Stimulated activated CD4-positive, alpha-beta T cell treated with anti-CD3 and anti-CD28 coated beads, Interleukin-4, amount 100 ng/mL, for 24 hours (primary cell): ENCODE data around the gene NOTUM.

ENCODE experiments used
- DNase-seq: peaks from one replicate; pipeline ENCODE4 v3.0.0-alpha.2; 2020

NOTUM gene

GRCh38 chr17:81908793-81909192 is 52.2 kb downstream of the NOTUM start:
- no peak for DNase-seq

- no peak for DNase-seq
Measured at GRCh38 chr17:81907219-81908145, 53.5 kb downstream of the NOTUM start.

GRCh38 chr17:81906476-81907218 is 54.3 kb downstream of the NOTUM start:
- DNase-seq = no peak

GRCh38 chr17:81905993-81906392 is 55.0 kb downstream of the NOTUM start:
- DNase-seq = no peak

DNA sequence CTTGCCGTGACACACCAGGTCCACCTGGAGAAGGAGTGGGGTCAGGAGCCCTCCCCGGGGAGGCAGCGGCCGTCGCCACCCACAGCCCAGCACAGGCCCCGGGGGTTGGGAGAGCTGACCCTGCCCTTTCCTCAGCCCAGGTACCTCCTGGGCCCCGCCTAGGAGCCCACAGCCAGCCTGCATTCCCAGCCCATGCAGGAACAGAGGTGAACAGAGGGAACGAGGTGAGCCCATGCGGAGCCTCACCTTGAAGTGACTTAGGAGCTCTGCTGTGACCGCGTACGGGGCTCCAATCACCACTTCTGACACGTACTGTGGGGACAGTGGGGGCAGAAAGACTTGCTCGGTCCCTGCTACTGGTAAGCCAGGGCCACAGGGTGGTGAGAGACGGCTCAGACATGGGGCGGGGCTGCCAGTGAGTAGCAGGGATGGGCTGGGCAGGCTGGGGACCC is 55.5 kb downstream of the NOTUM start:
- DNase-seq = no peak

DNA sequence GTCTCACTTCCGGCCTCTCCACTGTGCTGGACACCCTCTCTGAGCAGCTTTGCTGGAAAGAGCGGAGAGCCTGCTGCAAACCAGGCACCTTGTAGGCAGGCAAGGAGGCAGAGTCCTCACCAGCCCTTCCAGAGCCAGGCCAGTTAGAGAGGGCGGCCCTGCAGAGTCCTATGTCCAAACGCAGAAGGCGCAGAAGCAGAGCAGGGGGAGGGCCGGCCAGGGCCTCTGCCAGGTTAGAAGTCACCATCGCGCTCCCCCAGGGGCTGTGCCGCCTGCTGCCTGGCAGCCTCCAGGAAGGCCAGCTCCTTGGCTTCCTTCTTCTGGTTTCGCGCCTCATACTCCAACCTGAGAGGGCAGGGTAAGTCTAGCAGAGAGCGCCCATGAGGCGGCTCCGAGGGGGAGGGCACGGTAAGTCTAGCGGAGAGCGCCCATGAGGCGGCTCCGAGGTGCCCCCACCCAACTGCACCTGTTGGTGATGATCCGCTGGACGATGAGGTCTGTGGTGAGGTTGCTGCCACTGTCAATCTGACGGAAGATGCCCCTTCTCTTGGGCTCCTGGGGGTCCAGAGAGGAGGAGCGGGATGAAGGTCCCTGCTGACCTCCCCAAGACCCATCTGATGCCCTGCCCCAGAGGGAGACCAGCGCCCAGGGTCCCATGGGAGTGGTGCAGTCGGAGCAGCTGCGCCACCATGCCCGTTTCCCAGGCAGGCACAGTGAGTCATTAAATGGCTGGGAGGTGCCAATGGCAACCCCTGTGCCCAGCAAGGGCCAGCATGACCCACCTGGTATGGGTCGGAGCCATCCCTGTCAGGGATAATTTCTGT is 56.2 kb downstream of the NOTUM start:
- no peak for DNase-seq

- no peak for DNase-seq
Measured at GRCh38 chr17:81903896-81904599, 56.9 kb downstream of the NOTUM start.

DNA sequence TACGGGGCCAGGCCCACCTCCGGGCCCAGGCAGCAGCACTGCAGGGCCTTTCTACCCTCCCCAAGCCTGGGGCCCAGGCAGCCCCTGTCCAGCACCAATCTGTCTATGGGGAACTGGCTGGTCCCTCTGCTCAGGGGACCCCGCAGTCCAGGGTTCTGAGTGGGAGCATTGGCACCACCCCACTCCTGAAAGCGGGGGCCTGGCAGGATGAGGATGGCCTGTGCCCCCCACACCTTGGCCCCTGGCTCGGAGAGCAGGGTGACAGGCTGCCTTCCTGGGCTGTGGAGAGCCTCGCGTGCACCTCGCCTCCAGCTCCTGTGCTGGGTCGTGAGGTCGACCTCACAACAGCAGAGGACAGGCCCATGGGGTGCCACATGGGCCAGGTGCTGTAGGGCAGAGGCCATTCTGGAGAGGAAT is 57.6 kb downstream of the NOTUM start:
- no peak for DNase-seq

- no peak for DNase-seq
Measured at GRCh38 chr17:81902653-81903414, 58.2 kb downstream of the NOTUM start.
